Measurements from ENCODE around the gene KLF13. TPM values are rescaled to one million over a fixed set of nuclear protein-coding genes. Genes with fewer than 3 reads are reported as not detected.
A peak's percentile ranks its signal among the peaks of the same experiment; 100 is the strongest.

Gene KLF13
- total RNA-seq, 1 donor from 2014 or later = 30.9 TPM

- no peak for DNase-seq (ENCODE audit: extremely low spot score in 2 of 2)
- peaks cover 99% of the 10 kb centered on the region for H3K4me1 ChIP-seq
- no peaks in the 10 kb centered on the region for H3K9me3 ChIP-seq
- no peak overlapping the region for H3K27ac ChIP-seq
- intact Hi-C loops (cut with DNase I) = no loop called here
- no peak overlapping the region for H3K4me3 ChIP-seq
- TF ChIP-seq POLR2A (IDR thresholded peaks at IDR 0.05) (no peak), POLR2AphosphoS5 (IDR thresholded peaks at IDR 0.05; ENCODE audit: insufficient read depth in 1 of 2, low read depth in 1 of 2) (no peak), CTCF (IDR thresholded peaks at IDR 0.05) (no peak)
- no peaks in the 10 kb centered on the region for H3K27me3 ChIP-seq
- H3K36me3 ChIP-seq = no peaks in the 10 kb centered on the region
These were observed 10.1 kb downstream of the KLF13 start for GRCh38 chr15:31336593-31337295.

GRCh38 chr15:31337352-31338031 is 10.9 kb downstream of the KLF13 start:
- H3K27ac ChIP-seq = peak overlapping the region; percentile 91
- intact Hi-C loops (cut with DNase I) = no loop called here
- TF ChIP-seq POLR2AphosphoS5 (IDR thresholded peaks at IDR 0.05; ENCODE audit: insufficient read depth in 1 of 2, low read depth in 1 of 2) = no peak
- TF ChIP-seq CTCF (IDR thresholded peaks at IDR 0.05) = no peak
- no peak for TF ChIP-seq POLR2A (IDR thresholded peaks at IDR 0.05)

GRCh38 chr15:31338318-31338878 is 11.8 kb downstream of the KLF13 start:
- H3K27ac ChIP-seq = peak overlapping the region; percentile 91
- H3K4me1 ChIP-seq = peaks cover 99% of the 10 kb centered on the region
- DNase-seq (ENCODE audit: extremely low spot score in 2 of 2) = no peak
- TF ChIP-seq POLR2AphosphoS5 (IDR thresholded peaks at IDR 0.05; ENCODE audit: insufficient read depth in 1 of 2, low read depth in 1 of 2) (peak in 1 of 2 donors; percentile 8), POLR2A (IDR thresholded peaks at IDR 0.05) (no peak)
- no peaks in the 10 kb centered on the region for H3K9me3 ChIP-seq
- H3K36me3 ChIP-seq = no peaks in the 10 kb centered on the region
- intact Hi-C loops (cut with DNase I) = no loop called here
- no peaks in the 10 kb centered on the region for H3K27me3 ChIP-seq
- no peak overlapping the region for H3K4me3 ChIP-seq

More at GRCh38 chr15:31337352-31338031, 10.9 kb downstream of the KLF13 start:
- Histone ChIP-seq H3K27me3 (no peaks in the 10 kb centered on the region), H3K36me3 (no peaks in the 10 kb centered on the region), H3K9me3 (no peaks in the 10 kb centered on the region), H3K4me3 (no peak overlapping the region), H3K4me1 (peaks cover 99% of the 10 kb centered on the region)
- DNase-seq (ENCODE audit: extremely low spot score in 2 of 2) = no peak

- H3K27ac ChIP-seq = peak overlapping the region; percentile 91
- no peaks in the 10 kb centered on the region for H3K27me3 ChIP-seq
- H3K36me3 ChIP-seq = no peaks in the 10 kb centered on the region
- H3K4me1 ChIP-seq = peaks cover 99% of the 10 kb centered on the region
- no peak overlapping the region for H3K4me3 ChIP-seq
- intact Hi-C loops (cut with DNase I) = no loop called here
- no peak for DNase-seq (ENCODE audit: extremely low spot score in 2 of 2)
- TF ChIP-seq CTCF (IDR thresholded peaks at IDR 0.05) = no peak
- no peak for TF ChIP-seq POLR2A (IDR thresholded peaks at IDR 0.05)
- peak in 1 of 2 donors; percentile 35 for TF ChIP-seq POLR2AphosphoS5 (IDR thresholded peaks at IDR 0.05; ENCODE audit: insufficient read depth in 1 of 2, low read depth in 1 of 2)
- no peaks in the 10 kb centered on the region for H3K9me3 ChIP-seq
These were observed 12.4 kb downstream of the KLF13 start for GRCh38 chr15:31338879-31339557.

GRCh38 chr15:31339558-31339895 is 12.9 kb downstream of the KLF13 start:
- H3K9me3 ChIP-seq = no peaks in the 10 kb centered on the region
- intact Hi-C loops (cut with DNase I) = no loop called here

More at GRCh38 chr15:31339558-31339895, 12.9 kb downstream of the KLF13 start:
- Histone ChIP-seq H3K27me3 (no peaks in the 10 kb centered on the region), H3K4me1 (peaks cover 100% of the 10 kb centered on the region), H3K36me3 (no peaks in the 10 kb centered on the region), H3K4me3 (no peak overlapping the region), H3K27ac (peak overlapping the region; percentile 91)
- no peak for DNase-seq (ENCODE audit: extremely low spot score in 2 of 2)
- no peak for TF ChIP-seq CTCF (IDR thresholded peaks at IDR 0.05)
- no peak for TF ChIP-seq POLR2AphosphoS5 (IDR thresholded peaks at IDR 0.05; ENCODE audit: insufficient read depth in 1 of 2, low read depth in 1 of 2)
- TF ChIP-seq POLR2A (IDR thresholded peaks at IDR 0.05) = no peak

Measured in vagina (tissue), 2 donors.